Measurements from ENCODE around the gene C16orf87. TPM values are rescaled to one million over a fixed set of nuclear protein-coding genes. Genes with fewer than 3 reads are reported as not detected.

The C16orf87 gene
- total RNA-seq, 4 donors from 2014 or later, result 5.5 to 14.9 (median 7.9) TPM

DNA sequence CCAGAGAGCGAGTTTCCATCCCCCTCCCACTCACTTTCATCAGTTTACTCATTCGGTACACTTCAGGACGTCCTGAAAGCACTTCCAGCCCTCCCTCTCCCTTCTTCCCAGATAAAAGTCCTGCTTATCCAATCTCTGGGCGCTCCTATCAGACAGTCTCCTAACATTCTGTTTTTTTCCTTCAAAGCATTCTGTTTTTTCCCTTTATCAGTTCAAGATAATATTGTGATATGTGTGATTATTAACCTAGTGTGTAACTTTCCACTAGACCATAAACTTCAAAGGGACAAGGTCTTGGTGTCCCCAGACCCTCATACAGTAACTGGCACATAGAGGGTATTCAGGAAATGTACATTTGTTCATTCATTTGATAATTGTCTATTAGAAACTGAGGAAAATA, 24.4 kb upstream of the C16orf87 start:
- WGBS, 2 donors, result 86 to 90% methylated on average over 4 of the region's 4 CpGs

GRCh38 chr16:46854846-46855245, 23.9 kb upstream of the C16orf87 start:
- intact Hi-C loops (cut with DNase I; ENCODE audit: low total_unique reads), result loop anchor here (5.0 kb wide), 1 partner anchor 52 kb away; no protein-coding TSS in a partner anchor
- whole genome bisulfite sequencing, 2 donors, result 84 to 92% methylated on average over 2 of the region's 2 CpGs
- no peak overlapping the region for H3K4me3 ChIP-seq (ENCODE audit: low read depth, poor library complexity, severe bottlenecking)
- DNase-seq (ENCODE audit: low spot score in 2 of 2), result no peak
- TF ChIP-seq, protein P1, sequence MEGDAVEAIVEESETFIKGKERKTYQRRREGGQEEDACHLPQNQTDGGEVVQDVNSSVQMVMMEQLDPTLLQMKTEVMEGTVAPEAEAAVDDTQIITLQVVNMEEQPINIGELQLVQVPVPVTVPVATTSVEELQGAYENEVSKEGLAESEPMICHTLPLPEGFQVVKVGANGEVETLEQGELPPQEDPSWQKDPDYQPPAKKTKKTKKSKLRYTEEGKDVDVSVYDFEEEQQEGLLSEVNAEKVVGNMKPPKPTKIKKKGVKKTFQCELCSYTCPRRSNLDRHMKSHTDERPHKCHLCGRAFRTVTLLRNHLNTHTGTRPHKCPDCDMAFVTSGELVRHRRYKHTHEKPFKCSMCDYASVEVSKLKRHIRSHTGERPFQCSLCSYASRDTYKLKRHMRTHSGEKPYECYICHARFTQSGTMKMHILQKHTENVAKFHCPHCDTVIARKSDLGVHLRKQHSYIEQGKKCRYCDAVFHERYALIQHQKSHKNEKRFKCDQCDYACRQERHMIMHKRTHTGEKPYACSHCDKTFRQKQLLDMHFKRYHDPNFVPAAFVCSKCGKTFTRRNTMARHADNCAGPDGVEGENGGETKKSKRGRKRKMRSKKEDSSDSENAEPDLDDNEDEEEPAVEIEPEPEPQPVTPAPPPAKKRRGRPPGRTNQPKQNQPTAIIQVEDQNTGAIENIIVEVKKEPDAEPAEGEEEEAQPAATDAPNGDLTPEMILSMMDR (IDR thresholded peaks at IDR 0.05), result no peak
- no peak for TF ChIP-seq POLR2A (IDR thresholded peaks at IDR 0.05)

More for the DNA sequence above, 24.4 kb upstream of the C16orf87 start:
- no peak overlapping the region for H3K4me3 ChIP-seq (ENCODE audit: low read depth, poor library complexity, severe bottlenecking)
- no peak for TF ChIP-seq POLR2A (IDR thresholded peaks at IDR 0.05)
- TF ChIP-seq, protein P1 (IDR thresholded peaks at IDR 0.05), result no peak
- DNase-seq (ENCODE audit: low spot score in 2 of 2), result no peak
- intact Hi-C loops (cut with DNase I; ENCODE audit: low total_unique reads), result loop anchor here (5.0 kb wide), 1 partner anchor 52 kb away; no protein-coding TSS in a partner anchor

GRCh38 chr16:46853713-46854443, 22.9 kb upstream of the C16orf87 start:
- WGBS, 2 donors, result 21 to 24% methylated on average over 5 of the region's 5 CpGs

GRCh38 chr16:46852130-46852529, 21.1 kb upstream of the C16orf87 start:
- intact Hi-C loops (cut with DNase I; ENCODE audit: low total_unique reads), result no loop called here
- peak in 1 of 2 donors; percentile 31 for DNase-seq (ENCODE audit: low spot score in 2 of 2)
- WGBS, 2 donors, result 67 to 79% methylated on average over 3 of the region's 3 CpGs
- H3K4me3 ChIP-seq (ENCODE audit: low read depth, poor library complexity, severe bottlenecking), result no peak overlapping the region
- TF ChIP-seq, protein P1 (IDR thresholded peaks at IDR 0.05), result no peak
- TF ChIP-seq POLR2A (IDR thresholded peaks at IDR 0.05), result no peak

More at GRCh38 chr16:46853713-46854443, 22.9 kb upstream of the C16orf87 start:
- intact Hi-C loops (cut with DNase I; ENCODE audit: low total_unique reads), result no loop called here
- H3K4me3 ChIP-seq (ENCODE audit: low read depth, poor library complexity, severe bottlenecking), result no peak overlapping the region
- DNase-seq (ENCODE audit: low spot score in 2 of 2), result peak; percentile 62 to 90
- no peak for TF ChIP-seq POLR2A (IDR thresholded peaks at IDR 0.05)
- TF ChIP-seq, protein P1 (IDR thresholded peaks at IDR 0.05), result no peak

- no peak overlapping the region for H3K4me3 ChIP-seq (ENCODE audit: low read depth, poor library complexity, severe bottlenecking)
- 79 to 81% methylated on average over 5 of the region's 5 CpGs for WGBS, 2 donors
- DNase-seq (ENCODE audit: low spot score in 2 of 2), result peak in 1 of 2 donors; percentile 28
- intact Hi-C loops (cut with DNase I; ENCODE audit: low total_unique reads), result no loop called here
- TF ChIP-seq POLR2A (IDR thresholded peaks at IDR 0.05), result no peak
- TF ChIP-seq, protein P1 (IDR thresholded peaks at IDR 0.05), result no peak
Observed at GRCh38 chr16:46850619-46851555, 19.9 kb upstream of the C16orf87 start.
